Left ventricle myocardium inferior (tissue), 1 donor: ENCODE data around the gene IFI6. TPM values are rescaled to one million over a fixed set of nuclear protein-coding genes. Genes with fewer than 3 reads are reported as not detected.

ENCODE experiments used
- DNase-seq: peaks from one replicate; pipeline ENCODE4 v3.0.0-alpha.2; 2020
- H3K27ac ChIP-seq: fragments of 200-600 bp; replicated peaks from 2 replicates; pipeline ENCODE4 v1.8.0; 2021
- H3K27me3 ChIP-seq: fragments of 200-600 bp; 2 replicates; pipeline ENCODE4 v1.8.0; 2021; ENCODE audit warnings: low read depth
- H3K36me3 ChIP-seq: fragments of 200-600 bp; 2 replicates; pipeline ENCODE4 v1.8.0; 2021
- H3K4me1 ChIP-seq: fragments of 200-600 bp; 2 replicates; pipeline ENCODE4 v1.8.0; 2021
- H3K4me3 ChIP-seq: fragments of 200-600 bp; 2 replicates; pipeline ENCODE4 v1.8.0; 2021; ENCODE audit warnings: mild to moderate bottlenecking, moderate library complexity
- H3K9me3 ChIP-seq: fragments of 200-600 bp; replicated peaks from 2 replicates; pipeline ENCODE4 v1.8.0; 2021
- intact Hi-C: fragments of 100-400 bp; cut with micrococcal nuclease; formaldehyde crosslinking; loops from one replicate; pipeline ENCODE4 v1.11.0; 2022
- total RNA-seq: library from RNA; stranded (reverse); fragmentation: NEBNext Ultra II Directional; extraction: Animal tissue kit (Norgen Biotek cat#: 25700); gene quantifications from one replicate; pipeline ENCODE4 v1.2.1, GENCODE V29; 2021
- TF ChIP-seq, protein P1 (sequence below): fragments of 200-600 bp; IDR thresholded peaks from 2 replicates; pipeline ENCODE4 v1.8.0; 2021; ENCODE audit warnings: antibody characterized with exemption, mild to moderate bottlenecking, borderline replicate concordance
- donor health status: DM: no; HTN: yes; CAD: no; lungs with severe emphysema.

The IFI6 gene
- total RNA-seq, 1 donor from 2014 or later, result 39.2 TPM

DNA sequence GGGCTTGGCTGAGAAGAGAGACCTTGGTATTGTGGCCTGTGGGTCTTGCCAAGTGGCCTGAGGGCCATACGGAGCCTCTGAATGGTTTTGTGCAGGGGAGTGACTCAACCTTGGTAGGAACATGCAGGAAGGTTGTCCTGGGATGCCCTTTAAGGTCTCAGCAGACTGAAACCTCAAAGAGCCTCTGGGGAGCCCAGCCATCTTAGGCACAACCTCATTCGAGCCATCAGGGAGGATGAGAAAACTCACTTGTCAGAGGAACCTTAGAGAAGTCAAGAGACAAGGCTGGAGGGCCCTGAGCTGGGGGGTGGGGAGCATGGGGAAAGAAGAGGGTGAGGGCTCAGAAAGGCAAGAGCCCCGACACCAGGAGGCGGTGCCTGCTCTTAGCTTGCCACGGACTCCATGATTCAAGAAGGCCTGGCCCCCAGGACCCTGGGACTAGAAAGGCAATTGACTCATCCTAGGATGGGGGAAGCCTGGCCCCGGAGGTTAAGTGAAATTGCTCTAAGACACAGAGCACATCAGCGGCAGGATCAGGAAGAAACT is 13.0 kb downstream of the IFI6 start:
- H3K4me3 ChIP-seq, result peak overlapping the region; percentile 70
- TF ChIP-seq, protein P1, sequence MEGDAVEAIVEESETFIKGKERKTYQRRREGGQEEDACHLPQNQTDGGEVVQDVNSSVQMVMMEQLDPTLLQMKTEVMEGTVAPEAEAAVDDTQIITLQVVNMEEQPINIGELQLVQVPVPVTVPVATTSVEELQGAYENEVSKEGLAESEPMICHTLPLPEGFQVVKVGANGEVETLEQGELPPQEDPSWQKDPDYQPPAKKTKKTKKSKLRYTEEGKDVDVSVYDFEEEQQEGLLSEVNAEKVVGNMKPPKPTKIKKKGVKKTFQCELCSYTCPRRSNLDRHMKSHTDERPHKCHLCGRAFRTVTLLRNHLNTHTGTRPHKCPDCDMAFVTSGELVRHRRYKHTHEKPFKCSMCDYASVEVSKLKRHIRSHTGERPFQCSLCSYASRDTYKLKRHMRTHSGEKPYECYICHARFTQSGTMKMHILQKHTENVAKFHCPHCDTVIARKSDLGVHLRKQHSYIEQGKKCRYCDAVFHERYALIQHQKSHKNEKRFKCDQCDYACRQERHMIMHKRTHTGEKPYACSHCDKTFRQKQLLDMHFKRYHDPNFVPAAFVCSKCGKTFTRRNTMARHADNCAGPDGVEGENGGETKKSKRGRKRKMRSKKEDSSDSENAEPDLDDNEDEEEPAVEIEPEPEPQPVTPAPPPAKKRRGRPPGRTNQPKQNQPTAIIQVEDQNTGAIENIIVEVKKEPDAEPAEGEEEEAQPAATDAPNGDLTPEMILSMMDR, result no peak

DNA sequence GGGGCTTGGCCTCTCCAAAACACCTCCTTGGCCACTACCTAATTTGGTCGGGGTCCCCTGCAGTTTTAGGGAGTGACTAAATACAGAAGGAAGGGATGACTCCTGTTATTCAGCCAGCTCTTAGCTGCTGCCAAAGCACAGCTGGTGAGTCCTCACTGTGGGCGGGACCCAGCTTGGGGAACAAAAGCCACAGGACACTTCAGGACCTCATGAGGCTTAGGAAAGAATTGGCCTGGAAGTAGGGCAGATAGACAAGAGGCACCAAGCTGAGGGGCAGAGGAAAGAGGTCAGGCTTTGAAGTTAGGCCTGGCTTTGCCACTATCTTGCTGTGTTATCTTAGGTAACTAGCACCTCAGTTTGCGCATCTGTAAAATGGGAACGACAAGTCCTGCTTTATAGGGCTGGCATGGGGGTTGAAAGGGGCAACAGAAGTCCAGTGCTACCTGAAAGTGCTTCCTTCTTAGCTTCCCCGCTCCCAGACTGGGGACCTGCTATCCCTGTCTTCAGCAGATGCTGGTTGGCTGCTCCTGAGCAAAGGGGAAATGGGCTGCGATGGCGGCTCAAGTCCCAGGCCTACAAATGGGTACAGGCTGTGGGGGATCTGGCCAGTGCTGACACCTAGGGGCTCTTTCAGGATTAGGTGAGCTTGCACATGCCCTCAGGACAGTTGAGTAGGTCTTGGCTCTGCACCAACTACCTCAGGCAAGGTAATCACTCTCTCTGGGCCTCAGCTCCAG is 15.7 kb downstream of the IFI6 start:
- Histone ChIP-seq H3K9me3 (no peaks in the 10 kb centered on the region), H3K27ac (peak overlapping the region; percentile 84), H3K4me3 (no peak overlapping the region), H3K27me3 (no peaks in the 10 kb centered on the region), H3K36me3 (no peaks in the 10 kb centered on the region), H3K4me1 (peaks cover 66% of the 10 kb centered on the region)
- DNase-seq, result peak; percentile 69
- intact Hi-C loops, result no loop called here
- TF ChIP-seq, protein P1, result no peak

More for the DNA sequence above, 13.0 kb downstream of the IFI6 start:
- intact Hi-C loops, result no loop called here
- peaks cover 84% of the 10 kb centered on the region for H3K4me1 ChIP-seq
- peak overlapping the region; percentile 97 for H3K27ac ChIP-seq
- no peaks in the 10 kb centered on the region for H3K9me3 ChIP-seq
- H3K36me3 ChIP-seq, result no peaks in the 10 kb centered on the region
- DNase-seq, result no peak
- no peaks in the 10 kb centered on the region for H3K27me3 ChIP-seq

DNA sequence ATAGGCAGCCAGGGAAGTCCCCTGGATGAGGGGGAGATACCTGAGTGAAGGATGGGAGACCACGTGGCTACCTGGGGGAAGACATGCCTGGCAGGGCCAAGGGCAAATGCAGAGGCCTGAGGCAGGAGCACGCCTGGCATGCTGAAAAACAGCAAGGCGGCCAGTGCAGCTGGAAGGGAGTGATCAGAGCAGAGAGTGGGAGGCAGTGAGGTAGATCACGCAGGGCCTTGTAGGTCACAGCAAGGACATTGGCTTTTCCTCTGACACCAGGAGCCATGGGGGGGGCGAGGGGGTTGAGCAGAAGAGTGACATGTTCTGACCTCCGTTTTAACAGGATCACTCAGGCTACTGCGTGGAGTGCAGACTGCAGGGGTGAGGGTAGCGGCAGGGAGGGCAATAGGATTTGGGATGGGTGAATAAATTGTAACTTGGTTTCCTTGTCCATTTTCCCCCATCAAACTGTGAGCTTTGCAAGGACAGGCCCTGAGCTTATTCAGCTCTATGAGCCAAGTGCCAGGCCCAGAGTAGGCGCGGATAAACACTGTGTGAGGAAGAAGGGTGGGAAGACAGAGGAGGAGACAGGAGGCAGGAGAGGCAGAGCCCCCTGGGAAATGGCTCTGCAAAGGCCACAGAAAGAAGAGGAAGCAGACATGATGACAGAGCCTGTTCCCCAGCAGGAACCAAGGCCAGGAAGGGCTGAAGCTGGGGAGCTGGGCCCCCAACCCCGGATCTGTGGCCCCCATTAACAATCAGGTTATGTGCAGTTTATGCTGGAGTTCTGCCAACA is 16.6 kb downstream of the IFI6 start:
- Histone ChIP-seq H3K27ac (peak overlapping the region; percentile 84), H3K9me3 (no peaks in the 10 kb centered on the region), H3K4me3 (no peak overlapping the region), H3K36me3 (no peaks in the 10 kb centered on the region), H3K4me1 (peaks cover 66% of the 10 kb centered on the region), H3K27me3 (no peaks in the 10 kb centered on the region)
- DNase-seq, result no peak
- TF ChIP-seq, protein P1, result no peak
- intact Hi-C loops, result no loop called here

DNA sequence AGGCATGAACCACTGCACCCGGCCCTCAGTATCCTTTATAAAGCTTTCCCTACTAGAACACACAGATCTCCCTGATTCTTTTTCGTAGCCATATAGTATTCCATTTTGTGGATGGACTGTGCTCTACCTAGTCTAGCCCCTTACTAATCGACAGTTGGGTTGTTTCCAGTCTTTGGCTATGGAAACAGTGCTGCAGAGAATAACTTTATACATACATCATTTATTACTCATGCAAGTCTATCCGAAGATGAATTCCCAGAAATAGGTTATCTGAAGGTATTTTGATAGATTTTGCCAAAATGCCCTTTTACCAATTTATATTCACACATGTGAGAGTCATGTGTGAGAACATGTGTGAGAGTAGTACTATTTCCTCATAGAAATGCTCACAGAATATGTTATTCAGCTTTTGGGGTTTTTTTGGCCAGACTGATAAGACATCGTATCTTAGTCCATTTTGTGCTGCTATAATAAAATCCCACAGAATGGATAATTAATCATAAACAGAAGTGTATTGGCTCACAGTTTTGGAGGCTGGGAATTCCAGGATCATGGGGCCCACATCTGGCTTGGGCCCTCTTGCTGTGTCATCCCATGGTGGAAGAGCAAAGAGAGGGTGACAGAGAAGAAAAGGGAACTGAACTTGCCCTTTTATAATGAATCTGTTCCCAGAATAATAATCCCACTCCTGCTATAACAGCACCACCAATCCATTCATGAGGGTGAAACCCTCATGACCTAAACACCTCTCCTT is 19.7 kb downstream of the IFI6 start:
- TF ChIP-seq, protein P1, result no peak
- H3K36me3 ChIP-seq, result no peaks in the 10 kb centered on the region
- no peaks in the 10 kb centered on the region for H3K9me3 ChIP-seq
- no peak overlapping the region for H3K4me3 ChIP-seq
- peak overlapping the region; percentile 84 for H3K27ac ChIP-seq
- no peak for DNase-seq
- H3K27me3 ChIP-seq, result no peaks in the 10 kb centered on the region
- peaks cover 69% of the 10 kb centered on the region for H3K4me1 ChIP-seq
- intact Hi-C loops, result no loop called here

DNA sequence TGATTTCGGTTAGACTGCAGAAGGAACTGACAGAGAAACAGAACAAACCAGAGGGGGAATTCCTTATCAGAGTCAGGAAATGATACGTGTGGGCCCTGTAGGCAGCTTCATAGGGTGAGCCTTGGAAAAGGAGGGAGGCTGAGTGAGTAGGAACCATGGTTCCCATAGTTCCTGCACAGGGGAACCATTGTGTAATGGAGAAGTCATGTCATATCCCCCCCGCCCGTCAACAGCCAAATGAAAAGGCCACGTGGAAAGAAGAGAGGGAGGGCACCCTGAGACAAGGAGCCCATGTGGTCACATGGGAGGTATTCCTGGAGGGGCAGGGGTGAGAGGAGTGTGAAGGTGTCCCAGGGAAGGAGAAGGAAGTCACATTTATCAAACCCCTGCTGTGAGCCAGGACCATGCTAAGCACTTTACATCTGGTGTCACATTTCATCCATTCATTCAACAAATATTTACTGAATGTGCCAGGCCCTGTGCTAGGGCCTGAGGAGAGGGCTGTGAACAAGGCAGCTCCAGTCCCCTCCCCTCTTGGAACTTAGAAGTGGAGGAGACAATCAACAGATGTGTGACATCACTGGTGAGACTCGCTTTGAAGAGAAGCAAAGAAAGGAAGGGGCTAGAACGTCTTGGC is 21.3 kb downstream of the IFI6 start:
- H3K9me3 ChIP-seq, result no peaks in the 10 kb centered on the region
- no peaks in the 10 kb centered on the region for H3K27me3 ChIP-seq
- H3K4me3 ChIP-seq, result no peak overlapping the region
- H3K4me1 ChIP-seq, result peaks cover 69% of the 10 kb centered on the region
- peak overlapping the region; percentile 74 for H3K27ac ChIP-seq
- H3K36me3 ChIP-seq, result no peaks in the 10 kb centered on the region
- no peak for DNase-seq
- TF ChIP-seq, protein P1, result no peak
- intact Hi-C loops, result no loop called here
